Esophagus squamous epithelium (tissue), 5 donors: Measurements from ENCODE around the gene KCNS1. TPM values are rescaled to one million over a fixed set of nuclear protein-coding genes. Genes with fewer than 3 reads are reported as not detected.
"Not testable (repeated sequence)": the region's sequence is repeated elsewhere in the genome, so short reads cannot be mapped to it uniquely, and the experiment has no call there.

Source experiments
- DNase-seq: peaks from one replicate; lab custom pipeline; 2025; lab: John Stamatoyannopoulos, UW
- H3K27ac ChIP-seq, 4 donors: fragments of 200-600 bp; sonication (generic); one replicate each; pipeline ENCODE4 v1.5.1; 2016 to 2019; ENCODE audit warnings: mild to moderate bottlenecking in 1 of 4
- H3K27me3 ChIP-seq, 4 donors: fragments of 200-600 bp; sonication (generic); 1 replicate in 3 of 4; 2 replicates in 1 of 4; pipeline versions ENCODE4 v1.5.1 to v1.6.0; 2017 to 2021; ENCODE audit warnings: antibody characterized with exemption in 1 of 4
- H3K36me3 ChIP-seq, 3 donors: fragments of 200-600 bp; sonication (generic); one replicate each; pipeline ENCODE4 v1.5.1; 2016 to 2019
- H3K4me1 ChIP-seq, 3 donors: fragments of 200-600 bp; sonication (generic); one replicate each; pipeline ENCODE4 v1.5.1; 2017 to 2019
- H3K4me3 ChIP-seq, 4 donors: fragments of 200-600 bp; sonication (generic); 1 replicate in 3 of 4; 2 replicates in 1 of 4; pipeline ENCODE4 v1.5.1; 2016 to 2019; ENCODE audit warnings: mild to moderate bottlenecking in 2 of 4, moderate library complexity in 1 of 4
- H3K9me3 ChIP-seq, 3 donors: fragments of 200-600 bp; sonication (generic); one replicate each; pipeline ENCODE4 v1.5.1; 2016 to 2019
- CTCF ChIP-seq, 6 experiments: fragments of 450-650 bp in 4 of 6; fragments of 200-600 bp in 2 of 6; sonication (generic) in 2 of 6; IDR thresholded peaks; one replicate each; pipeline ENCODE4 v1.5.1; 2016 to 2019; ENCODE audit warnings: antibody characterized with exemption in 6 of 6, mild to moderate bottlenecking in 4 of 6, moderate library complexity in 4 of 6
- POLR2A ChIP-seq, 4 donors: fragments of 450-650 bp; IDR thresholded peaks; one replicate each; pipeline ENCODE4 v1.6.1; 2017; ENCODE audit warnings: antibody characterized with exemption in 4 of 4, mild to moderate bottlenecking in 4 of 4, moderate library complexity in 3 of 4
- WGBS, 2 donors: methylation state at CpG; one replicate each; pipeline ENCODE4 v1.1.5; 2018; 5-methylcytosine and 5-hydroxymethylcytosine counted together
- intact Hi-C: fragments of 100-400 bp; cut with DNase I; formaldehyde crosslinking; loops from one replicate; pipeline ENCODE4 v1.15.0; 2022
- total RNA-seq, 4 donors: library from RNA; depleted of rRNA; stranded (reverse); fragments of >200 nt; gene quantifications; one replicate each; pipeline ENCODE4 v1.1.0, GENCODE V29; 2016
- donor health status: DM: yes; HTN: yes; CAD: no.

The KCNS1 gene
- total RNA-seq: under 1 TPM in 3 of 4 donors, not detected in 1; 0.22 to 0.80 (median 0.29) TPM

- H3K27me3 ChIP-seq: peaks cover 0 to 77% (median 8%) of the 10 kb centered on the region in 4 donors
- no peak within 1 kb of the TSS for H3K27ac ChIP-seq
- TF ChIP-seq POLR2A (IDR thresholded peaks at IDR 0.05) (no peak), CTCF (IDR thresholded peaks at IDR 0.05) (peak in 1 of 6 experiments; percentile 6)
- intact Hi-C loops: no loop called here
- no peaks in the 10 kb centered on the region for H3K36me3 ChIP-seq
- WGBS, 2 donors: 14 to 15% methylated on average over 7 to 21 of the region's 38 CpGs
- no peaks in the 10 kb centered on the region for H3K9me3 ChIP-seq
- no peak for DNase-seq
- peaks cover 3 to 27% (median 12%) of the 10 kb centered on the region in 3 donors for H3K4me1 ChIP-seq
- H3K4me3 ChIP-seq: peak within 1 kb of the TSS in 2 of 4 donors; percentile 18 to 33
Observed at GRCh38 chr20:45100563-45101245, at the start of gene KCNS1. Gene KCNS1 (minus strand): TSS chr20:45101127. CDS start chr20:45099236, 1,891 bp downstream.

GRCh38 chr20:45149062-45149461, 48.1 kb upstream of the KCNS1 start:
- Histone ChIP-seq H3K27ac (no peak overlapping the region), H3K9me3 (no peaks in the 10 kb centered on the region), H3K36me3 (no peaks in the 10 kb centered on the region), H3K27me3 (peaks cover 0 to 40% (median 0%) of the 10 kb centered on the region in 4 donors), H3K4me3 (no peak overlapping the region), H3K4me1 (peaks cover 0 to 6% (median 0%) of the 10 kb centered on the region in 3 donors)
- no peak for TF ChIP-seq CTCF (IDR thresholded peaks at IDR 0.05)
- no peak for TF ChIP-seq POLR2A (IDR thresholded peaks at IDR 0.05)
- no peak for DNase-seq
- WGBS, 2 donors: 78 to 100% methylated on average over 2 of the region's 3 CpGs
- intact Hi-C loops: no loop called here

- WGBS, 2 donors: 67 to 68% methylated on average over 4 of the region's 4 CpGs
- H3K27me3 ChIP-seq: peaks cover 0 to 27% (median 0%) of the 10 kb centered on the region in 4 donors
Observed at GRCh38 chr20:45140836-45141235, 39.9 kb upstream of the KCNS1 start.

GRCh38 chr20:45139733-45140375, 38.9 kb upstream of the KCNS1 start:
- H3K36me3 ChIP-seq, H3K9me3 ChIP-seq, H3K4me3 ChIP-seq, DNase-seq, H3K27ac ChIP-seq: not testable (repeated sequence)
- 88 to 100% methylated on average over 5 of the region's 5 CpGs for whole genome bisulfite sequencing, 2 donors
- Histone ChIP-seq H3K4me1 (peaks cover 0 to 14% (median 0%) of the 10 kb centered on the region in 3 donors), H3K27me3 (peaks cover 0 to 26% (median 0%) of the 10 kb centered on the region in 4 donors)
- intact Hi-C loops: loop anchor here (10.0 kb wide), 1 partner anchor 155 kb away; no protein-coding TSS in a partner anchor

More at GRCh38 chr20:45140836-45141235, 39.9 kb upstream of the KCNS1 start:
- no peak for TF ChIP-seq POLR2A (IDR thresholded peaks at IDR 0.05)
- no peak for TF ChIP-seq CTCF (IDR thresholded peaks at IDR 0.05)
- Histone ChIP-seq H3K4me3 (no peak overlapping the region), H3K36me3 (no peaks in the 10 kb centered on the region), H3K9me3 (no peaks in the 10 kb centered on the region), H3K4me1 (peaks cover 0 to 9% (median 0%) of the 10 kb centered on the region in 3 donors), H3K27ac (no peak overlapping the region)
- intact Hi-C loops: no loop called here
- DNase-seq: no peak

- no peaks in the 10 kb centered on the region for H3K36me3 ChIP-seq
- no peak overlapping the region for H3K4me3 ChIP-seq
- no peak overlapping the region for H3K27ac ChIP-seq
- H3K4me1 ChIP-seq: peaks cover 0 to 14% (median 0%) of the 10 kb centered on the region in 3 donors
- H3K9me3 ChIP-seq: no peaks in the 10 kb centered on the region
- intact Hi-C loops: loop anchor here (10.0 kb wide), 1 partner anchor 156 kb away; no protein-coding TSS in a partner anchor
- WGBS, 2 donors: 27 to 28% methylated on average over 15 to 18 of the region's 20 CpGs
- TF ChIP-seq POLR2A (IDR thresholded peaks at IDR 0.05) (no peak), CTCF (IDR thresholded peaks at IDR 0.05) (peak; percentile 32 to 92 (median 76))
- no peak for DNase-seq
- H3K27me3 ChIP-seq: peaks cover 0 to 21% (median 0%) of the 10 kb centered on the region in 4 donors
Observed at GRCh38 chr20:45138561-45139300, 37.8 kb upstream of the KCNS1 start.
